Caco-2 (cell line): ENCODE results near the gene ATXN1. TPM values are rescaled to one million over a fixed set of nuclear protein-coding genes. Genes with fewer than 3 reads are reported as not detected.

Experiments
- BruUV-seq: library from RNA; stranded (reverse); fragments of 400-500 nt; replicated peaks from 2 replicates; lab custom pipeline; 2021; lab: Mats Ljungman, UMichigan
- CTCF ChIA-PET: fragments of 300-600 bp; sonication (Branson Sonifier 250); formaldehyde crosslinking; loops from one replicate; lab custom pipeline; 2022; ENCODE audit warnings: antibody characterized with exemption; lab: Charles Lee
- POLR2A ChIA-PET: fragments of 300-600 bp; sonication (Branson Sonifier 250); formaldehyde crosslinking; loops from one replicate; lab custom pipeline; 2022; ENCODE audit warnings: antibody characterized with exemption; lab: Charles Lee
- DNase-seq, 2 experiments: peaks; one replicate each; pipeline versions ENCODE4 v3.0.0 to v3.0.0-alpha.2; 2020 to 2022
- H3K27me3 ChIP-seq: replicated peaks from 2 replicates; pipeline ENCODE4 v1.6.0; 2011; ENCODE audit warnings: low read length; ENCODE audit not compliant: control insufficient read depth, insufficient read depth
- H3K36me3 ChIP-seq: 2 replicates; pipeline ENCODE4 v1.5.1; 2011; ENCODE audit warnings: low read length; ENCODE audit not compliant: control insufficient read depth, insufficient read depth
- H3K4me1 ChIP-seq: fragments of 250-450 bp; sonication (Bioruptor Pico); 2 replicates; pipeline ENCODE4 v1.5.1; 2020; ENCODE audit warnings: mild to moderate bottlenecking
- H3K4me3 ChIP-seq: 2 replicates; pipeline ENCODE4 v1.5.1; 2011; ENCODE audit warnings: low read depth, mild to moderate bottlenecking, control low read depth, low read length
- H3K9me3 ChIP-seq: fragments of 250-450 bp; sonication (Bioruptor Pico); 2 replicates; pipeline ENCODE4 v1.5.1; 2020; ENCODE audit warnings: mild to moderate bottlenecking, moderate library complexity
- H3K27ac Mint-ChIP-seq: one replicate; pipeline ENCODE4 v1.8.0; 2022; ENCODE audit warnings: mixed read lengths; ENCODE audit not compliant: unreplicated experiment
- H3K27me3 Mint-ChIP-seq: one replicate; pipeline ENCODE4 v1.8.0; 2022; ENCODE audit warnings: mixed read lengths; ENCODE audit not compliant: insufficient read depth, unreplicated experiment
- H3K36me3 Mint-ChIP-seq: one replicate; pipeline ENCODE4 v1.8.0; 2022; ENCODE audit warnings: mild to moderate bottlenecking, mixed read lengths; ENCODE audit not compliant: insufficient read depth, unreplicated experiment
- H3K4me1 Mint-ChIP-seq: one replicate; pipeline ENCODE4 v1.8.0; 2022; ENCODE audit warnings: low read depth, mixed read lengths; ENCODE audit not compliant: unreplicated experiment
- H3K4me3 Mint-ChIP-seq: one replicate; pipeline ENCODE4 v1.8.0; 2022; ENCODE audit warnings: mild to moderate bottlenecking, moderate library complexity, mixed read lengths; ENCODE audit not compliant: unreplicated experiment
- H3K9me3 Mint-ChIP-seq: one replicate; pipeline ENCODE4 v1.8.0; 2022; ENCODE audit warnings: mixed read lengths; ENCODE audit not compliant: unreplicated experiment
- CTCF ChIP-seq, 2 experiments: fragments of 200-600 bp in 1 of 2; IDR thresholded peaks; 1 replicate in 1 of 2; 2 replicates in 1 of 2; pipeline versions ENCODE4 v1.5.1 to v1.8.0; 2011 to 2022; ENCODE audit warnings: antibody characterized with exemption in 1 of 2, control low read depth in 1 of 2, inconsistent platforms in 1 of 2, low read depth in 1 of 2, low read length in 1 of 2, mild to moderate bottlenecking in 1 of 2, moderate library complexity in 1 of 2; ENCODE audit not compliant: insufficient read depth in 1 of 2, severe bottlenecking in 1 of 2, unreplicated experiment in 1 of 2
- intact Hi-C: fragments of 100-400 bp; cut with micrococcal nuclease; formaldehyde crosslinking; loops from one replicate; pipeline ENCODE4 v1.10.0; 2022; ENCODE audit not compliant: unreplicated experiment
- total RNA-seq: library from RNA; stranded (reverse); gene quantifications from 2 replicates; pipeline ENCODE4 v1.2.3, GENCODE V29; 2022

Gene ATXN1
- total RNA-seq, 1 experiment from 2014 or later: 14.2 TPM

- no peaks in the 10 kb centered on the region for H3K36me3 ChIP-seq
- H3K4me3 ChIP-seq: no peak overlapping the region
- CTCF ChIA-PET: no interaction called here
- no peak for TF ChIP-seq CTCF (IDR thresholded peaks at IDR 0.05; ENCODE audit: insufficient read depth in 1 of 2, low read depth in 1 of 2, low read length in 1 of 2, severe bottlenecking in 1 of 2, unreplicated experiment in 1 of 2)
- DNase-seq: no peak
- Mint-ChIP-seq H3K9me3 (no peaks in the 10 kb centered on the region), H3K27ac (no peak overlapping the region), H3K36me3 (no peaks in the 10 kb centered on the region), H3K4me3 (no peak overlapping the region), H3K4me1 (no peaks in the 10 kb centered on the region), H3K27me3 (no peaks in the 10 kb centered on the region)
- POLR2A ChIA-PET: interaction anchor here (0.6 kb wide), 1 partner anchor 138 kb away, joined by 3 read pairs; no protein-coding TSS in a partner anchor
- H3K4me1 ChIP-seq: no peaks in the 10 kb centered on the region
- intact Hi-C loops: no loop called here
- BruUV-seq: no TSS peak
- H3K9me3 ChIP-seq: no peaks in the 10 kb centered on the region
- H3K27me3 ChIP-seq: no peaks in the 10 kb centered on the region
Observed at GRCh38 chr6:16651871-16652270, 109.4 kb downstream of the ATXN1 start.

- Histone ChIP-seq H3K4me3 (no peak overlapping the region), H3K36me3 (no peaks in the 10 kb centered on the region), H3K4me1 (no peaks in the 10 kb centered on the region), H3K27me3 (no peaks in the 10 kb centered on the region), H3K9me3 (no peaks in the 10 kb centered on the region)
- no TSS peak for BruUV-seq
- no peak for DNase-seq
- Mint-ChIP-seq H3K9me3 (no peaks in the 10 kb centered on the region), H3K36me3 (no peaks in the 10 kb centered on the region), H3K4me1 (peaks cover 6% of the 10 kb centered on the region), H3K27me3 (no peaks in the 10 kb centered on the region), H3K27ac (no peak overlapping the region), H3K4me3 (no peak overlapping the region)
- intact Hi-C loops: no loop called here
- ChIA-PET POLR2A (no interaction called here), CTCF (no interaction called here)
- no peak for TF ChIP-seq CTCF (IDR thresholded peaks at IDR 0.05; ENCODE audit: insufficient read depth in 1 of 2, low read depth in 1 of 2, low read length in 1 of 2, severe bottlenecking in 1 of 2, unreplicated experiment in 1 of 2)
Observed at GRCh38 chr6:16649890-16650289, 111.4 kb downstream of the ATXN1 start.

DNA sequence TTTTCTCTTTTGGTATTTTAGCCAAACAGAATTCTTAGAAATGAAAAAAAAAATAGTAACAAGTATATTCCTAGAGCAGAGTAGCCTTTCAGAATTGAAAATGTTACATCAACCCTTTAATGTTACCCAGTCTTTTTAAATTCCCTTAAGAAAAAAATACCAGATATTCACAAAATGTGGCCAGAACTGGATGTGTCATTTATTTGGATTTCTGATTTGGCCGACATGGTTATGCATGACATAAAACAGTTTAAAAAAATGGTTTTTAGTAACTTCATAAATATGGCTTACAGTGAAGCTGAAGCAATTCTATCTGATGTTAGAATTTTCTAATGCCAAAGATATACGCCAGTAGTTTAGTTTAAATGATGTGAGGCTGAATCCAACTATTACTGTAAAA lies 112.0 kb downstream of the ATXN1 start:
- no peaks in the 10 kb centered on the region for H3K27me3 Mint-ChIP-seq
- intact Hi-C loops: no loop called here
- Histone ChIP-seq H3K9me3 (no peaks in the 10 kb centered on the region), H3K36me3 (no peaks in the 10 kb centered on the region), H3K4me1 (no peaks in the 10 kb centered on the region), H3K27me3 (no peaks in the 10 kb centered on the region), H3K4me3 (no peak overlapping the region)
- no peak overlapping the region for H3K27ac Mint-ChIP-seq
- no peak for DNase-seq
- ChIA-PET CTCF (no interaction called here), POLR2A (no interaction called here)
- H3K4me3 Mint-ChIP-seq: no peak overlapping the region
- no TSS peak for BruUV-seq
- H3K4me1 Mint-ChIP-seq: peaks cover 6% of the 10 kb centered on the region
- H3K9me3 Mint-ChIP-seq: no peaks in the 10 kb centered on the region
- H3K36me3 Mint-ChIP-seq: no peaks in the 10 kb centered on the region
- no peak for TF ChIP-seq CTCF (IDR thresholded peaks at IDR 0.05; ENCODE audit: insufficient read depth in 1 of 2, low read depth in 1 of 2, low read length in 1 of 2, severe bottlenecking in 1 of 2, unreplicated experiment in 1 of 2)
